ENCODE results near the gene FGD2. TPM values are rescaled to one million over a fixed set of nuclear protein-coding genes. Genes with fewer than 3 reads are reported as not detected.

Gene FGD2
- total and polyA plus RNA-seq, 2 of the 8 experiments (the other 6 are each of a cell fraction or from before 2014, with no cell fraction given), result 0.12 to 0.32 TPM

GRCh38 chr6:37056112-37056403 is 50.6 kb downstream of the FGD2 start:
- Histone ChIP-seq H3K27me3 (replicated peaks in 1 of 4; ENCODE audit: control insufficient read depth in 3 of 4, extremely low read depth in 1 of 4, insufficient read depth in 3 of 4, low read length in 3 of 4) (no peaks in the 10 kb centered on the region), H3K4ac (replicated peaks; ENCODE audit: insufficient read length, low read depth, low read length) (peak overlapping the region; percentile 39), H3K23me2 (ENCODE audit: low read depth, low read length) (no peaks in the 10 kb centered on the region), H3K4me1 (replicated peaks in 1 of 4; ENCODE audit: control insufficient read depth in 3 of 4, insufficient read depth in 4 of 4, low read length in 3 of 4) (peaks cover 4 to 38% (median 24%) of the 10 kb centered on the region in 4 experiments), H2BK20ac (ENCODE audit: low read length) (peak overlapping the region; percentile 53; the same call in 1 of the 2 replicates), H4K91ac (replicated peaks; ENCODE audit: insufficient read length, low read length) (peak overlapping the region; percentile 92), H3K9ac (replicated peaks in 1 of 4; ENCODE audit: extremely low read depth in 1 of 4, low read depth in 3 of 4, low read length in 3 of 4) (no peak overlapping the region), H3K79me2 (ENCODE audit: control insufficient read depth in 1 of 2, insufficient read depth in 2 of 2, low read length in 2 of 2) (no peaks in the 10 kb centered on the region), H2BK120ac (replicated peaks; ENCODE audit: low read depth, low read length) (peak overlapping the region; percentile 77), H3K23ac (ENCODE audit: insufficient read length) (no peak overlapping the region), H2BK5ac (ENCODE audit: low read depth, low read length) (peak overlapping the region; percentile 87; the same call in 1 of the 2 replicates), H2AK5ac (ENCODE audit: low read depth, low read length) (no peak overlapping the region), H4K8ac (ENCODE audit: extremely low read depth, insufficient read depth, low read length) (peak overlapping the region; percentile 39), H2AFZ (ENCODE audit: low read length) (no peak overlapping the region), H2BK15ac (ENCODE audit: low read length) (peak overlapping the region; percentile 51; the same call in 1 of the 2 replicates), H3K56ac (replicated peaks; ENCODE audit: insufficient read length, low read depth, low read length) (no peak overlapping the region), H3K18ac (ENCODE audit: extremely low read depth, low read length) (peak overlapping the region; percentile 89), H3K14ac (ENCODE audit: insufficient read length) (no peak overlapping the region), H3K9me3 (ENCODE audit: insufficient read depth in 2 of 2, low read depth in 1 of 2, low read length in 1 of 2) (no peaks in the 10 kb centered on the region), H2BK12ac (ENCODE audit: low read depth, low read length) (peak overlapping the region; percentile 93), H3K4me2 (ENCODE audit: insufficient read depth in 1 of 2, low read depth in 2 of 2, low read length in 2 of 2) (peak overlapping the region; percentile 5 to 22; a peak in 1 of 4 replicates), H3K79me1 (ENCODE audit: low read depth, low read length) (no peaks in the 10 kb centered on the region), H3K36me3 (ENCODE audit: control insufficient read depth in 2 of 4, insufficient read depth in 4 of 4, low read length in 3 of 4) (no peaks in the 10 kb centered on the region), H3K4me3 (ENCODE audit: extremely low read depth in 1 of 4, insufficient read depth in 2 of 4, low read depth in 3 of 4, low read length in 4 of 4) (no peak overlapping the region), H3K27ac (ENCODE audit: low read depth, low read length) (no peak overlapping the region), H4K20me1 (replicated peaks in 1 of 2; ENCODE audit: control insufficient read depth in 1 of 2, insufficient read depth in 2 of 2, low read length in 2 of 2) (no peaks in the 10 kb centered on the region), H4K5ac (ENCODE audit: insufficient read length, low read depth, low read length) (peak overlapping the region; percentile 1)
- 89% methylated on average over 8 of the region's 8 CpGs; no CpG with 5 or more reads in 1 of the 2 experiments for WGBS, 2 experiments (ENCODE audit: extremely low coverage in 1 of 2, insufficient coverage in 1 of 2, insufficient read length in 1 of 2, insufficient replicate concordance in 2 of 2, low coverage in 1 of 2, low lambda C conversion rate in 2 of 2, missing lambda C conversion rate in 1 of 2)
- TF ChIP-seq PHF8 (conservative IDR thresholded peaks at IDR 0.05; ENCODE audit: low read depth, low read length), result no peak
- no peak for TF ChIP-seq RNF2 (IDR thresholded peaks at IDR 0.05; ENCODE audit: borderline replicate concordance, low read depth, low read length, missing control alignments, poor library complexity, severe bottlenecking)
- no peak for TF ChIP-seq SUZ12 (IDR thresholded peaks at IDR 0.05; ENCODE audit: low read length)
- POLR2A ChIA-PET (ENCODE audit: partially characterized antibody), result interaction anchor here (0.9 to 11.1 kb wide), 9 partner anchors 15 to 116 kb away, joined by 3 to 82 read pairs (median 5); partner anchors contain the start of gene PIM1
- DNase-seq (ENCODE audit: low read depth in 1 of 2, low spot score in 2 of 2) (no peak), FAIRE-seq (no peak)
- CTCF ChIA-PET (ENCODE audit: partially characterized antibody), result interaction anchor here (0.8 to 29.2 kb wide), 13 partner anchors 11 to 149 kb away, joined by 3 to 635 read pairs (median 6); partner anchors contain the start of gene PIM1

Measured in H1 (cell line).